Neural cell (in vitro differentiated cells): ENCODE results near the gene FAM184A. TPM values are rescaled to one million over a fixed set of nuclear protein-coding genes. Genes with fewer than 3 reads are reported as not detected.

Source experiments
- H2AFZ ChIP-seq: fragments of 200-600, 300-800 bp; sonication (generic), shearing (Covaris generic); 2 replicates; pipeline ENCODE4 v1.6.0; 2014; ENCODE audit warnings: low read depth, mild to moderate bottlenecking, antibody characterized with exemption, low read length, moderate library complexity
- H3F3A ChIP-seq: fragments of 200-600 bp; shearing (Covaris generic); 2 replicates; pipeline ENCODE4 v1.6.1; 2016; ENCODE audit warnings: mild to moderate bottlenecking, moderate library complexity, mixed read lengths, antibody characterized with exemption, low read length; ENCODE audit not compliant: insufficient read depth, poor library complexity, severe bottlenecking
- H3K27ac ChIP-seq: fragments of 200-600, 300-800 bp; sonication (generic), shearing (Covaris generic); 2 replicates; pipeline ENCODE4 v1.5.1; 2014; ENCODE audit warnings: mild to moderate bottlenecking, low read length, moderate library complexity
- H3K27me3 ChIP-seq: fragments of 300-800, 200-600 bp; sonication (generic), shearing (Covaris generic); 2 replicates; pipeline ENCODE4 v1.6.0; 2014; ENCODE audit warnings: mild to moderate bottlenecking, low read depth, low read length, moderate library complexity; ENCODE audit not compliant: insufficient read depth
- H3K36me3 ChIP-seq: fragments of 300-800, 200-600 bp; sonication (generic), shearing (Covaris generic); 2 replicates; pipeline ENCODE4 v1.5.1; 2014; ENCODE audit warnings: mild to moderate bottlenecking, antibody characterized with exemption, low read length, moderate library complexity; ENCODE audit not compliant: insufficient read depth
- H3K4me2 ChIP-seq: fragments of 300-800, 200-600 bp; sonication (generic), shearing (Covaris generic); 2 replicates; pipeline ENCODE4 v1.6.0; 2014; ENCODE audit warnings: mild to moderate bottlenecking, low read length
- H3K4me3 ChIP-seq: fragments of 300-800, 200-600 bp; sonication (generic), shearing (Covaris generic); 2 replicates; pipeline ENCODE4 v1.5.1; 2014; ENCODE audit warnings: mild to moderate bottlenecking, low read length, moderate library complexity
- H3K79me2 ChIP-seq: fragments of 200-600 bp; shearing (Covaris generic); replicated peaks from 2 replicates; pipeline ENCODE4 v1.6.0; 2014; ENCODE audit warnings: mild to moderate bottlenecking, low read length, moderate library complexity; ENCODE audit not compliant: insufficient read depth
- H3K9ac ChIP-seq: fragments of 300-800, 200-600 bp; sonication (generic), shearing (Covaris generic); 2 replicates; pipeline ENCODE4 v1.6.1; 2016; ENCODE audit warnings: mild to moderate bottlenecking, low read length, mixed read lengths
- H3K9me2 ChIP-seq: fragments of 200-600 bp; shearing (Covaris generic); 2 replicates; pipeline ENCODE4 v1.6.1; 2016; ENCODE audit warnings: mild to moderate bottlenecking, low read length, mixed read lengths; ENCODE audit not compliant: insufficient read depth
- H3K9me3 ChIP-seq: fragments of 200-600, 300-800 bp; sonication (generic), shearing (Covaris generic); 2 replicates; pipeline ENCODE4 v1.6.1; 2016; ENCODE audit warnings: mild to moderate bottlenecking, mixed run types, low read length, moderate library complexity, mixed read lengths
- H4K20me1 ChIP-seq: fragments of 200-600 bp; shearing (Covaris generic); 2 replicates; pipeline ENCODE4 v1.6.1; 2016; ENCODE audit warnings: mild to moderate bottlenecking, mixed run types; ENCODE audit not compliant: insufficient read depth
- CTCF ChIP-seq: fragments of 450-650 bp; IDR thresholded peaks from 2 replicates; pipeline ENCODE4 v1.5.1; 2014; ENCODE audit warnings: antibody characterized with exemption, mild to moderate bottlenecking, moderate library complexity; ENCODE audit not compliant: poor library complexity, severe bottlenecking
- EP300 ChIP-seq: fragments of 450-650 bp; conservative IDR thresholded peaks from 2 replicates; pipeline ENCODE4 v1.6.1; 2014; ENCODE audit warnings: antibody characterized with exemption, mild to moderate bottlenecking, moderate library complexity; ENCODE audit not compliant: poor library complexity, severe bottlenecking
- EZH2 ChIP-seq: fragments of 200-600, 300-800 bp; shearing (Covaris generic), sonication (generic); IDR thresholded peaks from 2 replicates; pipeline ENCODE4 v1.6.1; 2014; ENCODE audit warnings: antibody characterized with exemption, low read length, borderline replicate concordance, mild to moderate bottlenecking; ENCODE audit not compliant: insufficient read depth, poor library complexity, severe bottlenecking
- MXI1 ChIP-seq: fragments of 450-650 bp; conservative IDR thresholded peaks from 2 replicates; pipeline ENCODE4 v1.6.1; 2014; ENCODE audit warnings: antibody characterized with exemption, mild to moderate bottlenecking; ENCODE audit not compliant: poor library complexity, severe bottlenecking
- POLR2AphosphoS5 ChIP-seq: IDR thresholded peaks from 2 replicates; pipeline ENCODE4 v1.6.1; 2012
- RAD21 ChIP-seq: fragments of 450-650 bp; conservative IDR thresholded peaks from 2 replicates; pipeline ENCODE4 v1.6.1; 2014; ENCODE audit warnings: antibody characterized with exemption, mild to moderate bottlenecking, moderate library complexity
- SMC3 ChIP-seq: fragments of 450-650 bp; conservative IDR thresholded peaks from 2 replicates; pipeline ENCODE4 v1.6.1; 2014; ENCODE audit warnings: antibody characterized with exemption, mild to moderate bottlenecking, moderate library complexity; ENCODE audit not compliant: poor library complexity
- TAF1 ChIP-seq: IDR thresholded peaks from 2 replicates; pipeline ENCODE4 v1.6.1; 2012; ENCODE audit warnings: low read depth
- polyA plus RNA-seq: library from polyadenylated mRNA; depleted of rRNA; stranded (reverse); fragments of >200 nt; gene quantifications from 2 replicates; pipeline ENCODE4 v1.2.3, GENCODE V29; 2014
- TF ChIP-seq, protein P1 (sequence below): IDR thresholded peaks from 2 replicates; pipeline ENCODE4 v1.6.1; 2012; ENCODE audit warnings: borderline replicate concordance

The FAM184A gene
- polyA plus RNA-seq, 1 donor from 2014 or later = 47.5 TPM

DNA sequence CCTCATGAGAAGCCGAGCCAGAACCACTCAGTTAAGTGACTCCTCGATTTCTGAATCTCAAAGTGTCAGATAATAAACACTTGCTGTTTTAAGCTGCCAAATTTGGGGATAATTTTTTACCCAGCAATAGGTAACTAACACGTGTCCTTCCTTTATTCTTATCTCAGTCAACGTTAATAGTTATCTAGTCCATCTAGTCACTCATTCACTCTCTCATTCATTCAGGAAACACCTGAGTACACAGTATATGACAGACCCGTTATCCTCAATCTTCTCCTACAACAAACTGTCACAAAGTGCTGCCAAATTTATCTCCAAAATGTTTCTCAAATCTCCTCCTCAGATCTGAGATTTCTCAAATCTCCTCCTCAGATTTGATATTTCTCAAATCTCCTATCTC is 13.1 kb downstream of the FAM184A start:
- Histone ChIP-seq H3K4me2 (no peak overlapping the region), H3K9ac (no peak overlapping the region), H3K4me3 (no peak overlapping the region), H3K9me2 (no peaks in the 10 kb centered on the region), H3F3A (no peaks in the 10 kb centered on the region), H3K27me3 (no peaks in the 10 kb centered on the region), H3K36me3 (no peaks in the 10 kb centered on the region), H4K20me1 (no peaks in the 10 kb centered on the region), H3K27ac (no peak overlapping the region), H3K79me2 (no peaks in the 10 kb centered on the region), H2AFZ (no peak overlapping the region), H3K9me3 (no peaks in the 10 kb centered on the region)
- TF ChIP-seq SMC3 = no peak
- no peak for TF ChIP-seq RAD21
- no peak for TF ChIP-seq CTCF
- no peak for TF ChIP-seq EZH2
- TF ChIP-seq TAF1 = no peak
- TF ChIP-seq, protein P1, sequence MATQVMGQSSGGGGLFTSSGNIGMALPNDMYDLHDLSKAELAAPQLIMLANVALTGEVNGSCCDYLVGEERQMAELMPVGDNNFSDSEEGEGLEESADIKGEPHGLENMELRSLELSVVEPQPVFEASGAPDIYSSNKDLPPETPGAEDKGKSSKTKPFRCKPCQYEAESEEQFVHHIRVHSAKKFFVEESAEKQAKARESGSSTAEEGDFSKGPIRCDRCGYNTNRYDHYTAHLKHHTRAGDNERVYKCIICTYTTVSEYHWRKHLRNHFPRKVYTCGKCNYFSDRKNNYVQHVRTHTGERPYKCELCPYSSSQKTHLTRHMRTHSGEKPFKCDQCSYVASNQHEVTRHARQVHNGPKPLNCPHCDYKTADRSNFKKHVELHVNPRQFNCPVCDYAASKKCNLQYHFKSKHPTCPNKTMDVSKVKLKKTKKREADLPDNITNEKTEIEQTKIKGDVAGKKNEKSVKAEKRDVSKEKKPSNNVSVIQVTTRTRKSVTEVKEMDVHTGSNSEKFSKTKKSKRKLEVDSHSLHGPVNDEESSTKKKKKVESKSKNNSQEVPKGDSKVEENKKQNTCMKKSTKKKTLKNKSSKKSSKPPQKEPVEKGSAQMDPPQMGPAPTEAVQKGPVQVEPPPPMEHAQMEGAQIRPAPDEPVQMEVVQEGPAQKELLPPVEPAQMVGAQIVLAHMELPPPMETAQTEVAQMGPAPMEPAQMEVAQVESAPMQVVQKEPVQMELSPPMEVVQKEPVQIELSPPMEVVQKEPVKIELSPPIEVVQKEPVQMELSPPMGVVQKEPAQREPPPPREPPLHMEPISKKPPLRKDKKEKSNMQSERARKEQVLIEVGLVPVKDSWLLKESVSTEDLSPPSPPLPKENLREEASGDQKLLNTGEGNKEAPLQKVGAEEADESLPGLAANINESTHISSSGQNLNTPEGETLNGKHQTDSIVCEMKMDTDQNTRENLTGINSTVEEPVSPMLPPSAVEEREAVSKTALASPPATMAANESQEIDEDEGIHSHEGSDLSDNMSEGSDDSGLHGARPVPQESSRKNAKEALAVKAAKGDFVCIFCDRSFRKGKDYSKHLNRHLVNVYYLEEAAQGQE = no peak
- TF ChIP-seq POLR2AphosphoS5 = no peak
- no peak for TF ChIP-seq EP300
- TF ChIP-seq MXI1 = no peak

DNA sequence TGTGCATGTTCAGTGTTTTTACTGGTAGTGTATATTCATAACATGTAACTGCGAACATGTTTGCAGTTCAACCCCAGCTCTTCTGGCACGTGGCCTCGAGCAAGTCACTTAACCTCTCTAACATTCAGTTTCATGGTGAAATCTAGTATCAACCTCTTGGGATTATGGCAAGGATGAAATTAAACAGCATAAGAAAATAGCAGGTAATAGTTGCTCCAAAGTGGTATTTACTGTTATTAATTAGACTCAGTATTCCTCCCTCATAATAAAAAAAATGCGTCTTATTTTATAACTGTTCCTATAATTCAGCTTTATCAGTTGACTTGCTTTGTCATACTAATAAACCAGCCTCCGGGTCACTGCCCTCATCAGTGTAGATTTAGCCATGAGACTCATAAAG is 15.0 kb downstream of the FAM184A start:
- Histone ChIP-seq H3K79me2 (no peaks in the 10 kb centered on the region), H3K36me3 (no peaks in the 10 kb centered on the region), H2AFZ (no peak overlapping the region), H3K4me3 (no peak overlapping the region), H3K9ac (no peak overlapping the region), H3K27me3 (no peaks in the 10 kb centered on the region), H3F3A (no peaks in the 10 kb centered on the region), H3K9me2 (no peaks in the 10 kb centered on the region), H3K27ac (no peak overlapping the region), H4K20me1 (no peaks in the 10 kb centered on the region), H3K9me3 (no peaks in the 10 kb centered on the region), H3K4me2 (no peak overlapping the region)
- TF ChIP-seq MXI1 = no peak
- TF ChIP-seq, protein P1 = no peak
- TF ChIP-seq CTCF = no peak
- no peak for TF ChIP-seq TAF1
- TF ChIP-seq EZH2 = no peak
- TF ChIP-seq POLR2AphosphoS5 = no peak
- no peak for TF ChIP-seq EP300
- TF ChIP-seq SMC3 = no peak
- TF ChIP-seq RAD21 = no peak
